ENCODE measurements around the gene PRKAR1A.

- TF ChIP-seq, protein P1, sequence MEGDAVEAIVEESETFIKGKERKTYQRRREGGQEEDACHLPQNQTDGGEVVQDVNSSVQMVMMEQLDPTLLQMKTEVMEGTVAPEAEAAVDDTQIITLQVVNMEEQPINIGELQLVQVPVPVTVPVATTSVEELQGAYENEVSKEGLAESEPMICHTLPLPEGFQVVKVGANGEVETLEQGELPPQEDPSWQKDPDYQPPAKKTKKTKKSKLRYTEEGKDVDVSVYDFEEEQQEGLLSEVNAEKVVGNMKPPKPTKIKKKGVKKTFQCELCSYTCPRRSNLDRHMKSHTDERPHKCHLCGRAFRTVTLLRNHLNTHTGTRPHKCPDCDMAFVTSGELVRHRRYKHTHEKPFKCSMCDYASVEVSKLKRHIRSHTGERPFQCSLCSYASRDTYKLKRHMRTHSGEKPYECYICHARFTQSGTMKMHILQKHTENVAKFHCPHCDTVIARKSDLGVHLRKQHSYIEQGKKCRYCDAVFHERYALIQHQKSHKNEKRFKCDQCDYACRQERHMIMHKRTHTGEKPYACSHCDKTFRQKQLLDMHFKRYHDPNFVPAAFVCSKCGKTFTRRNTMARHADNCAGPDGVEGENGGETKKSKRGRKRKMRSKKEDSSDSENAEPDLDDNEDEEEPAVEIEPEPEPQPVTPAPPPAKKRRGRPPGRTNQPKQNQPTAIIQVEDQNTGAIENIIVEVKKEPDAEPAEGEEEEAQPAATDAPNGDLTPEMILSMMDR (IDR thresholded peaks at IDR 0.05) = no peak
- no peak for TF ChIP-seq POLR2A (IDR thresholded peaks at IDR 0.05)
Observed at GRCh38 chr17:68594552-68594951, 82.3 kb downstream of the PRKAR1A start.

All from vagina (tissue), 2 donors.